Placental pericyte (primary cell): ENCODE measurements around the gene VPS29. TPM values are rescaled to one million over a fixed set of nuclear protein-coding genes. Genes with fewer than 3 reads are reported as not detected.

Experiments used
- small RNA-seq: library from RNA; depleted of rRNA; stranded (forward); fragments of <200 nt; gene quantifications from one replicate; pipeline ENCODE3, GENCODE V24; 2012; ENCODE audit warnings: low replicate concordance
- total RNA-seq: library from RNA; depleted of rRNA; stranded (reverse); fragments of >200 nt; gene quantifications from 2 replicates; pipeline ENCODE4 v1.2.3, GENCODE V29; 2012

VPS29 gene
- 35.7 and 77.0 TPM in 2 replicates for total RNA-seq

DNA sequence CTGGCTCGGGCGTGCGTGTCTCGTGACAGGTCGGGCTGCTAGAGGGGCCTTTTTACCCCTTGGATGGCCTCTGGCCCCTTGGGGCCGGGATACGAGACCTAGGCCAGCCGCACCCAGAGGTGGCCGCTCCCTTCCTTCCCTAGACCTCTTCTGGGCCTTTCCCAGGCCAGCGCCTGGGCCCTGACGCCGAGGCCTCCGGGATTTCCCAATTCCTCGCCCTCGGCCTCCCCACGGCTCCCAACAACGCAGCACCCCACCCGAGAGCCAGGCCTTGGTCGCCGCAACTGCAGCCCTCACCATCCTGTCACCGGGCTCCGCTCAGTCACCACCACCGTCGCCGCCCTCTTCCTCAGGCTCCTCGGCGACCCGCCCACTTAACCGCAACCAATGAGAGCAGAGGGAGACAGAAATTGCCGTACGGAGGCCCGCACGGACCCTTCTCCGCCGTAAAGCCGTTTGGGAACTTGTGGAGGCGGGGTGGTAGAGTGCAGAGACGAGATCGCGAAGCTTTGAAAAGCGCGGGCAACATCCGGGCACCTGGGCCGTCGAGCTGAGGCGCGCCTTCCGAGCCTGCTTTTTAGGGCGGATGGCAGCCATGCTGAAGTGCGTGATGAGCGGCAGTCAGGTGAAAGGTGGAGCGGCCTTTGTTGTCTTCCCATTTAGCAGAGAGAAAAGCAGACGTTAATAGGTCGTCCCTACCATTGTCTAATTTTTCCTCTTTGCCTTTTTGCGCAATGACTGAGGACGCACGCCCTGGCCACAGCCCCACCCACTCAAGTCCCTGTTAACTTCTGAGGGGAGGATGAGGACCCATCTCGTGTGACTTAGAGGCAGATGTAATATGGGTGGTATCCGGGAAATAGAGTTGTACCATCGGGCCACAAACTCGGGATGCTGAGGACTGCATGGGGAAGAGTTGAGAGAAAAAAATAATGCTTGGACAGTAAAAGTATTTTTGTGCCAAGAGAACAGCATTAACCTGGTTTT is at the start of gene VPS29, which contains the start of gene RAD9B:
TSS of gene VPS29 (minus strand) at position 360 of the 987 bp plus-strand sequence. CDS start at position 300, 60 bp downstream.
TSS of gene RAD9B (plus strand) at position 580 of the 987 bp plus-strand sequence. CDS start at position 587, 7 bp downstream.

GRCh38 chr12:110468214-110469048 is 33.5 kb downstream of the VPS29 start, which contains the start of the genes FAM216A and GPN3:
FAM216A (plus strand) TSS chr12:110468845; CDS start chr12:110468876, 31 bp downstream.
GPN3 (minus strand) TSS chr12:110468257; CDS start chr12:110468203, 54 bp downstream.

DNA sequence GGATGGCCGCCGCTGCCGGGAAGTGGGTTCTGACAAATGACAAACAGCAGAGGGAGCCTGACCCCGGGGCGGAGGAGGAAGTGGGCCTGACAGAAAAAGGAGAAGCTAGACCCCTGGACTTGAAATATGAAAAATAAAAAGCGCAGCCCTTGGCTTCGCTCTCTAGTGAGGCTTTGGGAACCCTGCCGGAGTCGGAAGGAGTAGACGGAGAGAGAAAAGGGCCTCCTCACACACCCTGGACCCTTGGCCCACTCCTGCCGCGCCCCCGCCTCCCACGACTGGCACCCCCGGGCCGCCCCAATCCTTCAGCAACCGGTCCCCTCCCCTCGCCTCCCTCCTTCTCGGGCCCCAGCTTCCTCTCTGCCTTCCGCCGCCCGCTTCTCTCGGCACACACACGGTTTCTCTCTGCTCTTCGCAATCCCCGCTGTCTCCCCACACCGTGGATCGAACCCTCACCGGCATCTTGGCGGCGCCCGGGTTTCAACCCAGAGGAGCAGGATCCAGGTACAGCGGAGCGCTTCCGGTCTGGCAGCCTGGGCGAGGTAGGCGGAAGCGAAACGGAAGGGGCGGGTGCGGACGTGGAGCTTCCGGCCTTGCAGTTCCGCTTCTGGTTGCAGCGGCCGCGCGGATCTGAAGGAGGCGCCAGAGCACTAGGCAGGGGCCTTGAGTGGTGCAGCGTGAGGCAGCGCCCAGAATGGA is 52.0 kb downstream of the VPS29 start, which contains the start of gene ARPC3:
TSS of gene ARPC3 (minus strand) at position 539 of the 699 bp plus-strand sequence. CDS start at position 462, 77 bp downstream.

Small RNA genes within 50 kb of the gene (small RNA-seq; reads per million reads assigned to genes)
- gene RF00278 = not detected

Other genes with a start within 250 kb of the VPS29 start
- 306 and 432 TPM in 2 replicates for gene ATP2A2, start 220.9 kb downstream of the VPS29 start, total RNA-seq
- gene ANAPC7, start 98.4 kb downstream of the VPS29 start, total RNA-seq = 21.9 and 47.7 TPM in 2 replicates
- 247 and 258 TPM in 2 replicates for gene ARPC3, start 51.8 kb downstream of the VPS29 start, total RNA-seq
- gene GPN3, start 33.9 kb downstream of the VPS29 start, total RNA-seq = 12.0 and 23.5 TPM in 2 replicates
- gene FAM216A, start 33.3 kb downstream of the VPS29 start, total RNA-seq = 4.6 and 12.6 TPM in 2 replicates
- 0.44 and 1.4 TPM in 2 replicates for gene RAD9B, start 220 bp upstream of the VPS29 start, total RNA-seq
- 8.1 and 13.6 TPM in 2 replicates for gene PPTC7, start 81.2 kb upstream of the VPS29 start, total RNA-seq
- 20.1 and 23.3 TPM in 2 replicates for gene TCTN1, start 112.0 kb upstream of the VPS29 start, total RNA-seq
- 1.3 and 4.3 TPM in 2 replicates for gene HVCN1, start 187.0 kb upstream of the VPS29 start, total RNA-seq
- 70.9 and 156 TPM in 2 replicates for gene PPP1CC, start 240.8 kb upstream of the VPS29 start, total RNA-seq